Thyroid gland (tissue), 4 donors: ENCODE measurements around the gene COL18A1. TPM values are rescaled to one million over a fixed set of nuclear protein-coding genes. Genes with fewer than 3 reads are reported as not detected.
"Not testable (repeated sequence)": the region's sequence is repeated elsewhere in the genome, so short reads cannot be mapped to it uniquely, and the experiment has no call there.

Source experiments
- DNase-seq, 2 donors: peaks; one replicate each; pipeline ENCODE4 v3.0.0-alpha.2; 2019
- H3K27ac ChIP-seq, 3 donors: fragments of 200-600 bp; sonication (generic); 1 replicate in 2 of 3; 2 replicates in 1 of 3; pipeline ENCODE4 v1.5.1; 2016 to 2019; ENCODE audit warnings: mild to moderate bottlenecking in 1 of 3, moderate library complexity in 1 of 3
- H3K27me3 ChIP-seq: fragments of 200-600 bp; sonication (generic); one replicate; pipeline ENCODE4 v1.5.1; 2019
- H3K36me3 ChIP-seq, 2 donors: fragments of 200-600 bp; sonication (generic); one replicate each; pipeline ENCODE4 v1.5.1; 2016 to 2019
- H3K4me1 ChIP-seq, 2 donors: fragments of 200-600 bp; sonication (generic); one replicate each; pipeline ENCODE4 v1.5.1; 2017 to 2019
- H3K4me3 ChIP-seq, 3 donors: fragments of 200-600 bp; sonication (generic); replicated peaks in 1 of 3; 1 replicate in 2 of 3; 2 replicates in 1 of 3; pipeline ENCODE4 v1.5.1; 2016; ENCODE audit warnings: mild to moderate bottlenecking in 1 of 3
- H3K9me3 ChIP-seq: fragments of 200-600 bp; sonication (generic); one replicate; pipeline ENCODE4 v1.5.1; 2017
- CTCF ChIP-seq, 6 experiments: fragments of 200-600 bp in 3 of 6; fragments of 450-650 bp in 3 of 6; sonication (generic) in 3 of 6; IDR thresholded peaks; one replicate each; pipeline ENCODE4 v1.5.1; 2016 to 2019; ENCODE audit warnings: antibody characterized with exemption in 6 of 6, mild to moderate bottlenecking in 2 of 6, inconsistent platforms in 1 of 6, moderate library complexity in 1 of 6
- POLR2A ChIP-seq, 2 donors: fragments of 450-650 bp; IDR thresholded peaks; one replicate each; pipeline ENCODE4 v1.6.1; 2017; ENCODE audit warnings: antibody characterized with exemption in 2 of 2, mild to moderate bottlenecking in 2 of 2, moderate library complexity in 1 of 2
- WGBS, 2 donors: methylation state at CpG; one replicate each; pipeline ENCODE4 v1.1.5; 2017; 5-methylcytosine and 5-hydroxymethylcytosine counted together
- intact Hi-C: fragments of 100-400 bp; cut with DNase I; formaldehyde crosslinking; loops from one replicate; pipeline ENCODE4 v1.15.1; 2023
- total RNA-seq, 4 donors: library from RNA; depleted of rRNA; stranded (reverse); fragments of >200 nt; gene quantifications; one replicate each; pipeline ENCODE4 v1.2.3, GENCODE V29; 2016

The COL18A1 gene
- total RNA-seq, 4 donors from 2014 or later = 105 to 264 (median 238) TPM

- H3K4me3 ChIP-seq = no peak overlapping the region
- WGBS, 2 donors = 80 to 97% methylated on average over 4 to 17 of the region's 17 CpGs
- H3K4me1 ChIP-seq = peaks cover 7 to 15% of the 10 kb centered on the region in 2 donors
- intact Hi-C loops = no loop called here
- no peaks in the 10 kb centered on the region for H3K36me3 ChIP-seq
- H3K27me3 ChIP-seq = no peaks in the 10 kb centered on the region
- DNase-seq = no peak
- no peak overlapping the region for H3K27ac ChIP-seq
- TF ChIP-seq CTCF (IDR thresholded peaks at IDR 0.05) = no peak
- no peak for TF ChIP-seq POLR2A (IDR thresholded peaks at IDR 0.05)
- no peaks in the 10 kb centered on the region for H3K9me3 ChIP-seq
These were observed 37.3 kb downstream of the COL18A1 start for GRCh38 chr21:45442276-45442675.

- H3K27me3 ChIP-seq, intact Hi-C loops, H3K27ac ChIP-seq, H3K36me3 ChIP-seq, H3K4me3 ChIP-seq, DNase-seq, H3K9me3 ChIP-seq: not testable (repeated sequence)
- H3K4me1 ChIP-seq = peaks cover 7 to 15% of the 10 kb centered on the region in 2 donors
- 93% methylated on average over 21 to 38 of the region's 39 CpGs for WGBS, 2 donors
These were observed 38.0 kb downstream of the COL18A1 start for GRCh38 chr21:45442686-45443594.

- TF ChIP-seq CTCF (IDR thresholded peaks at IDR 0.05) (no peak), POLR2A (IDR thresholded peaks at IDR 0.05) (no peak)
- intact Hi-C loops = no loop called here
- Histone ChIP-seq H3K9me3 (no peaks in the 10 kb centered on the region), H3K4me1 (peaks cover 4 to 11% of the 10 kb centered on the region in 2 donors), H3K27ac (no peak overlapping the region), H3K36me3 (no peaks in the 10 kb centered on the region), H3K27me3 (no peaks in the 10 kb centered on the region), H3K4me3 (no peak overlapping the region)
- 91 to 94% methylated on average over 14 to 24 of the region's 27 CpGs for WGBS, 2 donors
- no peak for DNase-seq
These were observed 38.7 kb downstream of the COL18A1 start for GRCh38 chr21:45443595-45444181.

GRCh38 chr21:45444385-45444784 lies 39.4 kb downstream of the COL18A1 start:
- no peaks in the 10 kb centered on the region for H3K27me3 ChIP-seq
- no peak overlapping the region for H3K27ac ChIP-seq
- H3K4me3 ChIP-seq = no peak overlapping the region
- intact Hi-C loops = no loop called here
- no peaks in the 10 kb centered on the region for H3K36me3 ChIP-seq
- peaks cover 0 to 4% of the 10 kb centered on the region in 2 donors for H3K4me1 ChIP-seq
- H3K9me3 ChIP-seq = no peaks in the 10 kb centered on the region
- TF ChIP-seq POLR2A (IDR thresholded peaks at IDR 0.05) = no peak
- TF ChIP-seq CTCF (IDR thresholded peaks at IDR 0.05) = no peak
- DNase-seq = no peak
- WGBS, 2 donors = 81 to 82% methylated on average over 19 of the region's 19 CpGs

- intact Hi-C loops = no loop called here
- 88 to 93% methylated on average over 9 of the region's 9 CpGs for WGBS, 2 donors
- H3K9me3 ChIP-seq = no peaks in the 10 kb centered on the region
These were observed 40.4 kb downstream of the COL18A1 start for GRCh38 chr21:45445369-45445768.

More at GRCh38 chr21:45445369-45445768, 40.4 kb downstream of the COL18A1 start:
- Histone ChIP-seq H3K4me3 (no peak overlapping the region), H3K36me3 (no peaks in the 10 kb centered on the region), H3K4me1 (no peaks in the 10 kb centered on the region), H3K27ac (no peak overlapping the region), H3K27me3 (no peaks in the 10 kb centered on the region)
- TF ChIP-seq POLR2A (IDR thresholded peaks at IDR 0.05) (no peak), CTCF (IDR thresholded peaks at IDR 0.05) (no peak)
- no peak for DNase-seq
